GM19240 (cell line): ENCODE measurements around the gene ABCA7.

Source experiments
- DNase-seq: peaks from one replicate; pipeline ENCODE4 v3.0.0; 2011; ENCODE audit warnings: low spot score; ENCODE audit not compliant: insufficient read length

The ABCA7 gene

GRCh38 chr19:1055886-1056620 lies 16.1 kb downstream of the ABCA7 start:
- DNase-seq = no peak

- DNase-seq = no peak
Observed at GRCh38 chr19:1057176-1057855, 17.4 kb downstream of the ABCA7 start.

- no peak for DNase-seq
Observed at GRCh38 chr19:1058112-1058511, 18.2 kb downstream of the ABCA7 start.

GRCh38 chr19:1060689-1061088 lies 20.8 kb downstream of the ABCA7 start:
- DNase-seq = no peak

GRCh38 chr19:1061987-1062386 lies 22.1 kb downstream of the ABCA7 start:
- no peak for DNase-seq

- no peak for DNase-seq
Observed at GRCh38 chr19:1062387-1063029, 22.6 kb downstream of the ABCA7 start.

GRCh38 chr19:1063030-1063908 lies 23.4 kb downstream of the ABCA7 start:
- DNase-seq = no peak

- no peak for DNase-seq
Observed at GRCh38 chr19:1063909-1064660, 24.2 kb downstream of the ABCA7 start.

- peak; percentile 61 for DNase-seq
Observed at GRCh38 chr19:1064661-1065605, 25.0 kb downstream of the ABCA7 start.

- no peak for DNase-seq
Observed at GRCh38 chr19:1065606-1066109, 25.8 kb downstream of the ABCA7 start.

GRCh38 chr19:1066251-1066747 lies 26.4 kb downstream of the ABCA7 start:
- no peak for DNase-seq

GRCh38 chr19:1066748-1067340 lies 26.9 kb downstream of the ABCA7 start, which contains the start of gene ARHGAP45:
TSS of gene ARHGAP45 (plus strand) at chr19:1067167. CDS start at chr19:1067406, 239 bp downstream.
- DNase-seq = peak; percentile 81

- no peak for DNase-seq
Observed at GRCh38 chr19:1067341-1067957, 27.5 kb downstream of the ABCA7 start.

GRCh38 chr19:1068009-1069001 lies 28.4 kb downstream of the ABCA7 start:
- DNase-seq = peak; percentile 46

- peak; percentile 72 for DNase-seq
Observed at GRCh38 chr19:1069009-1069779, 29.3 kb downstream of the ABCA7 start.

- DNase-seq = no peak
Observed at GRCh38 chr19:1070576-1070930, 30.6 kb downstream of the ABCA7 start.
